OCI-LY1 (cell line): ENCODE data around the gene STK11.

Experiments used
- H2AFZ ChIP-seq: fragments of 200-600 bp; sonication (generic), shearing (Covaris generic); 2 replicates; pipeline ENCODE4 v1.6.0; 2014; ENCODE audit warnings: antibody characterized with exemption, mild to moderate bottlenecking, low read length
- H3F3A ChIP-seq: fragments of 200-600 bp; sonication (generic), shearing (Covaris generic); 2 replicates; pipeline ENCODE4 v1.6.0; 2014; ENCODE audit warnings: mild to moderate bottlenecking, antibody characterized with exemption, low read length, moderate library complexity; ENCODE audit not compliant: insufficient read depth
- H3K27ac ChIP-seq: fragments of 200-600 bp; sonication (generic); 2 replicates; pipeline ENCODE4 v1.5.1; 2014; ENCODE audit warnings: low read length, mixed run types, mild to moderate bottlenecking, low read depth; ENCODE audit not compliant: poor library complexity, severe bottlenecking
- H3K27me3 ChIP-seq: fragments of 200-600 bp; sonication (generic); 2 replicates; pipeline ENCODE4 v1.6.0; 2014; ENCODE audit warnings: antibody characterized with exemption, mild to moderate bottlenecking, low read length, moderate library complexity; ENCODE audit not compliant: insufficient read depth
- H3K36me3 ChIP-seq: fragments of 200-600 bp; sonication (generic); 2 replicates; pipeline ENCODE4 v1.6.1; 2014; ENCODE audit warnings: mild to moderate bottlenecking, antibody characterized with exemption, low read length, moderate library complexity, mixed read lengths; ENCODE audit not compliant: insufficient read depth
- H3K4me1 ChIP-seq: fragments of 200-600 bp; sonication (generic); 2 replicates; pipeline ENCODE4 v1.5.1; 2014; ENCODE audit warnings: mild to moderate bottlenecking, low read length, moderate library complexity; ENCODE audit not compliant: insufficient read depth, severe bottlenecking
- H3K4me2 ChIP-seq: fragments of 200-600 bp; sonication (generic), shearing (Covaris generic); 2 replicates; pipeline ENCODE4 v1.6.1; 2014; ENCODE audit warnings: low read length
- H3K4me3 ChIP-seq: fragments of 200-600 bp; sonication (generic); 2 replicates; pipeline ENCODE4 v1.5.1; 2014; ENCODE audit warnings: low read length, low read depth, mild to moderate bottlenecking, mixed read lengths; ENCODE audit not compliant: poor library complexity, severe bottlenecking
- H3K79me2 ChIP-seq: fragments of 200-600 bp; shearing (Covaris generic); 2 replicates; pipeline ENCODE4 v1.6.1; 2016; ENCODE audit warnings: mixed run types, low read length, mixed read lengths; ENCODE audit not compliant: insufficient read depth
- H3K9ac ChIP-seq: fragments of 200-600 bp; sonication (generic), shearing (Covaris generic); 2 replicates; pipeline ENCODE4 v1.6.1; 2014; ENCODE audit warnings: mild to moderate bottlenecking, low read length, mixed read lengths
- H3K9me2 ChIP-seq: fragments of 200-600 bp; sonication (generic), shearing (Covaris generic); 2 replicates; pipeline ENCODE4 v1.6.1; 2014; ENCODE audit warnings: low read depth, mild to moderate bottlenecking, low read length, mixed read lengths
- H3K9me3 ChIP-seq: fragments of 200-600 bp; shearing (Covaris generic); 2 replicates; pipeline ENCODE4 v1.6.1; 2014; ENCODE audit warnings: low read length, mixed read lengths
- H4K20me1 ChIP-seq: fragments of 200-600 bp; sonication (generic), shearing (Covaris generic); 2 replicates; pipeline ENCODE4 v1.6.0; 2016; ENCODE audit warnings: mild to moderate bottlenecking, low read length; ENCODE audit not compliant: insufficient read depth
- CTCF ChIP-seq: fragments of 200-600 bp; sonication (generic), shearing (Covaris generic); IDR thresholded peaks from 2 replicates; pipeline ENCODE4 v1.5.1; 2017; ENCODE audit warnings: mild to moderate bottlenecking, antibody characterized with exemption, low read length, moderate library complexity, mixed read lengths
- EZH2 ChIP-seq: fragments of 200-600 bp; sonication (generic), shearing (Covaris generic); IDR thresholded peaks from 2 replicates; pipeline ENCODE4 v1.8.0; 2017; ENCODE audit warnings: borderline replicate concordance, mixed run types, mild to moderate bottlenecking, antibody characterized with exemption, low read length, moderate library complexity, mixed read lengths

STK11 gene

GRCh38 chr19:1219786-1220476 lies 14.4 kb downstream of the STK11 start:
- Histone ChIP-seq H3K27me3 (no peaks in the 10 kb centered on the region), H3K9me2 (no peaks in the 10 kb centered on the region), H4K20me1 (no peaks in the 10 kb centered on the region), H2AFZ (no peak overlapping the region), H3K36me3 (peaks cover 26% of the 10 kb centered on the region; the same call in 1 of the 2 replicates), H3F3A (no peaks in the 10 kb centered on the region), H3K9me3 (no peaks in the 10 kb centered on the region), H3K4me2 (no peak overlapping the region), H3K4me3 (no peak overlapping the region), H3K4me1 (peaks cover 28% of the 10 kb centered on the region), H3K27ac (no peak overlapping the region), H3K9ac (no peak overlapping the region), H3K79me2 (no peaks in the 10 kb centered on the region; the same call in 1 of the 2 replicates)
- TF ChIP-seq CTCF: no peak
- no peak for TF ChIP-seq EZH2

GRCh38 chr19:1220477-1220930 lies 14.9 kb downstream of the STK11 start:
- no peaks in the 10 kb centered on the region for H4K20me1 ChIP-seq
- H3K4me1 ChIP-seq: peaks cover 28% of the 10 kb centered on the region
- no peak overlapping the region for H3K27ac ChIP-seq
- no peaks in the 10 kb centered on the region for H3K9me3 ChIP-seq
- peaks cover 27% of the 10 kb centered on the region; the same call in 1 of the 2 replicates for H3K36me3 ChIP-seq
- H3K79me2 ChIP-seq: no peaks in the 10 kb centered on the region; the same call in 1 of the 2 replicates
- no peak overlapping the region for H3K4me2 ChIP-seq
- no peaks in the 10 kb centered on the region for H3K9me2 ChIP-seq
- H3K4me3 ChIP-seq: no peak overlapping the region
- TF ChIP-seq EZH2 (no peak), CTCF (peak; percentile 78)
- no peaks in the 10 kb centered on the region for H3K27me3 ChIP-seq
- no peaks in the 10 kb centered on the region for H3F3A ChIP-seq
- H3K9ac ChIP-seq: no peak overlapping the region
- H2AFZ ChIP-seq: no peak overlapping the region

GRCh38 chr19:1220976-1221903 lies 15.7 kb downstream of the STK11 start:
- no peak overlapping the region for H3K4me2 ChIP-seq
- H3K4me3 ChIP-seq: no peak overlapping the region
- no peaks in the 10 kb centered on the region for H3K79me2 ChIP-seq
- H3K4me1 ChIP-seq: peaks cover 28% of the 10 kb centered on the region
- H3K9ac ChIP-seq: no peak overlapping the region
- H3K27me3 ChIP-seq: no peaks in the 10 kb centered on the region
- H2AFZ ChIP-seq: no peak overlapping the region
- H3F3A ChIP-seq: no peaks in the 10 kb centered on the region
- H3K27ac ChIP-seq: no peak overlapping the region
- no peak for TF ChIP-seq EZH2
- peak; percentile 30; the same call in 1 of the 2 replicates for TF ChIP-seq CTCF
- no peaks in the 10 kb centered on the region for H3K9me2 ChIP-seq
- H3K9me3 ChIP-seq: no peaks in the 10 kb centered on the region
- H4K20me1 ChIP-seq: no peaks in the 10 kb centered on the region
- peaks cover 33% of the 10 kb centered on the region; the same call in 1 of the 2 replicates for H3K36me3 ChIP-seq
